Testis (tissue), 2 donors: ENCODE results near the gene ZNF774.

Source experiments
- POLR2A ChIP-seq: fragments of 450-650 bp; IDR thresholded peaks from one replicate; pipeline ENCODE4 v1.6.1; 2017; ENCODE audit warnings: antibody characterized with exemption, mild to moderate bottlenecking, moderate library complexity
- TF ChIP-seq, protein P1 (sequence below), 3 experiments: fragments of 450-650 bp in 2 of 3; fragments of 200-600 bp in 1 of 3; sonication (generic) in 1 of 3; IDR thresholded peaks; one replicate each; pipeline ENCODE4 v1.5.1; 2016 to 2019; ENCODE audit warnings: antibody characterized with exemption in 3 of 3, mild to moderate bottlenecking in 2 of 3, moderate library complexity in 1 of 3

DNA sequence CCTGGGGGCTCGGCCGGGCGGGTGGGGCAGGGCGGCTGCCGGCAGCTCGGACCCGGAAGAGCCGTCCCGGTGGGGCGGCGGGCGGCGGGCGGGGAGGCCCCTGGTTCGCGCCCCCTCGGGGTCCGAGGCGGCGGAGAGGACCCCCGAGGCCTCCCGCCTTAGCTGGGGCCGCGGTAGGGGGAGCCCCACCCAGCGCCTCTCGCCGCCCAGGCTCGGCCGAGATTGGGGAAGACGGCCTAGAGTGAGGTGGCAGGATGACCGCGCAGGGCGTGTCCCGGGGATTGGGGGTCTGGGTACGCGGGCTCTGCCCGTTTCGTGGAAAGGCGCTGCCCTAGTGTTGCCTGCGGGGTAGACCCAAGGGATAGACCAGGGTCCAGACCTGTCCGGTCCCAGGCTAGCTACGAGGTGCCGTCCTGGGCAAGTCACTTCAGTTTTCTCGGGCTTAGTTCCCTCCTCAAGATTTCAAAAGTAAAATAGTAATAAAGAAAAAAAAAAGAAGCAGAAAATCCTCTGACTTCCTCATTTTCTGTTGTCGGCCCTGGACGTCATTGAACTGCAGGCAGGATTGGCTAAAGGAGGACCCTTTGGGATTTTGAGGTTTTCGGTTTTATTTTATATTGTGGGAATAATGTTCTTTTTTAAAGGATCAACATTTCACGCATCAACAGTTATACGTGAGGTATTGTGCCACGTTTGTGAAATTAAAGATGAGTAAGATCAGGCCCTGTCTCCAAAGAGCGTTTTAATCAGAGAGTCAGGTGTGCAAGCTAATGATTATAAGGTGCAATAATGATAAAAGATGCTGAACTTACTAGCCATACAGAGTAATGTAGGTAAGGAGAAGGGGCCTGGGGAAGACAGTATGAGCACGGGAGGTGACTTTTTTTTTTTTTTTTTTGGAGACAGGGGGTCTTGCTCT, 36.6 kb downstream of the ZNF774 start:
- TF ChIP-seq, protein P1, sequence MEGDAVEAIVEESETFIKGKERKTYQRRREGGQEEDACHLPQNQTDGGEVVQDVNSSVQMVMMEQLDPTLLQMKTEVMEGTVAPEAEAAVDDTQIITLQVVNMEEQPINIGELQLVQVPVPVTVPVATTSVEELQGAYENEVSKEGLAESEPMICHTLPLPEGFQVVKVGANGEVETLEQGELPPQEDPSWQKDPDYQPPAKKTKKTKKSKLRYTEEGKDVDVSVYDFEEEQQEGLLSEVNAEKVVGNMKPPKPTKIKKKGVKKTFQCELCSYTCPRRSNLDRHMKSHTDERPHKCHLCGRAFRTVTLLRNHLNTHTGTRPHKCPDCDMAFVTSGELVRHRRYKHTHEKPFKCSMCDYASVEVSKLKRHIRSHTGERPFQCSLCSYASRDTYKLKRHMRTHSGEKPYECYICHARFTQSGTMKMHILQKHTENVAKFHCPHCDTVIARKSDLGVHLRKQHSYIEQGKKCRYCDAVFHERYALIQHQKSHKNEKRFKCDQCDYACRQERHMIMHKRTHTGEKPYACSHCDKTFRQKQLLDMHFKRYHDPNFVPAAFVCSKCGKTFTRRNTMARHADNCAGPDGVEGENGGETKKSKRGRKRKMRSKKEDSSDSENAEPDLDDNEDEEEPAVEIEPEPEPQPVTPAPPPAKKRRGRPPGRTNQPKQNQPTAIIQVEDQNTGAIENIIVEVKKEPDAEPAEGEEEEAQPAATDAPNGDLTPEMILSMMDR (IDR thresholded peaks at IDR 0.05), result no peak
- no peak for TF ChIP-seq POLR2A
